Duodenal mucosa (tissue), 2 donors: ENCODE results near the gene C1QL4.
A peak's percentile ranks its signal among the peaks of the same experiment; 100 is the strongest.

ENCODE experiments used
- H3K27ac ChIP-seq: one replicate; pipeline ENCODE4 v1.7.0; 2013; ENCODE audit warnings: low read depth, low read length
- H3K27me3 ChIP-seq, 2 donors: one replicate each; pipeline ENCODE4 v1.7.0; 2013; ENCODE audit warnings: low read length in 2 of 2, control low read depth in 1 of 2; ENCODE audit not compliant: insufficient read depth in 2 of 2, control insufficient read depth in 1 of 2
- H3K36me3 ChIP-seq, 2 donors: one replicate each; pipeline ENCODE4 v1.7.0; 2013; ENCODE audit warnings: low read length in 2 of 2, control low read depth in 1 of 2; ENCODE audit not compliant: insufficient read depth in 2 of 2, control insufficient read depth in 1 of 2
- H3K4me1 ChIP-seq, 2 donors: one replicate each; pipeline ENCODE4 v1.7.0; 2013; ENCODE audit warnings: low read length in 2 of 2, control low read depth in 1 of 2; ENCODE audit not compliant: insufficient read depth in 2 of 2, control insufficient read depth in 1 of 2
- H3K4me3 ChIP-seq, 2 donors: one replicate each; pipeline ENCODE4 v1.7.0; 2013; ENCODE audit warnings: low read length in 2 of 2, low read depth in 1 of 2
- H3K9ac ChIP-seq, 2 donors: one replicate each; pipeline ENCODE4 v1.7.0; 2013; ENCODE audit warnings: low read length in 2 of 2, low read depth in 1 of 2
- H3K9me3 ChIP-seq, 2 donors: one replicate each; pipeline ENCODE4 v1.7.0; 2013; ENCODE audit warnings: low read length in 2 of 2, control low read depth in 1 of 2; ENCODE audit not compliant: control insufficient read depth in 1 of 2

Gene C1QL4

GRCh38 chr12:49341777-49342065 lies 4.7 kb upstream of the C1QL4 start:
- H3K27me3 ChIP-seq = peaks cover 32 to 37% of the 10 kb centered on the region in 2 donors
- H3K4me1 ChIP-seq = peaks cover 44 to 50% of the 10 kb centered on the region in 2 donors
- no peak overlapping the region for H3K9ac ChIP-seq
- no peak overlapping the region for H3K27ac ChIP-seq
- H3K4me3 ChIP-seq = peak overlapping the region in 1 of 2 donors; percentile 60
- no peaks in the 10 kb centered on the region for H3K36me3 ChIP-seq
- H3K9me3 ChIP-seq = no peaks in the 10 kb centered on the region

DNA sequence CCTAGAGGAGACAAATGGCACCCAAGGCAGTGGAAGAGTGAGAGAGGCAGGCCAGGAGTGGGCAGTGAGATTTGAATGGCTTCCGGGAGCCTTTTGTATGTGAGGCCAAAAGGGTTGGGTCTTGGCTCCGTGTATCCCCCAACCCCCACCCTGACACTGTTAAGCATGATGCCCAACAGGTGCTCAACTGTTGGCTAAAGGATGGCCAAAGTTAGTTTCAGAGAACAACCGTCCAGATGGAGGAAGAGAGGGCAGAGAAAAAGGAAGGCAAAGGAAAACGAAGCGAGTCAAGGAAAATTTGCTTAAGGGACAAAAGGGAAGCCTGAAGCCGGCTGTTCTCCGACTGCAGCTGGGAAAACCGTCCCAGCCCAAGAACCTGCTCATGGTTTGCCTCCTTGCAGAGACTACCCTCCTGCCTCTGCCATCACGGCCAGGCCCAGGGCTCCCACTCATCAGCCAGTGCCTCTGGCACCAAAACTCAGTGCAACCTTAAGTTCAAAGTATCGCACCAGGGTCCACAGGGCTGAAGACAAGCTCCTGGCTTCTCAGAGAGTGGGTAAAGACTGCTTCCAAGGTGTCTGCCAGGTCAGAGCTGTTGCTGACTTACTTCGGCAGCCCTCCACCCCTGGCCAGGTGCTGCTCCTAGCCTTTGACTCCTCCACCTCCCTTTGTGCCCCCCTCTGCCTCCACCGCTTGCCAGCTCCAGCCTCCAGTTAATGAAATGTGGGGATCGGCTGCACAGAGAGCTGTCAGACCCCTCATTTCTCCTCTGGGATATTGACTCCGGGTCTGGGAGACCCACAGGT lies 4.2 kb upstream of the C1QL4 start:
- Histone ChIP-seq H3K27ac (no peak overlapping the region), H3K4me1 (peaks cover 41 to 48% of the 10 kb centered on the region in 2 donors), H3K9me3 (no peaks in the 10 kb centered on the region), H3K9ac (no peak overlapping the region), H3K4me3 (no peak overlapping the region), H3K27me3 (peaks cover 34 to 37% of the 10 kb centered on the region in 2 donors), H3K36me3 (no peaks in the 10 kb centered on the region)

GRCh38 chr12:49340095-49340870 lies 3.3 kb upstream of the C1QL4 start:
- Histone ChIP-seq H3K9ac (no peak overlapping the region), H3K36me3 (no peaks in the 10 kb centered on the region), H3K27me3 (peaks cover 34 to 39% of the 10 kb centered on the region in 2 donors), H3K4me3 (no peak overlapping the region), H3K9me3 (no peaks in the 10 kb centered on the region), H3K4me1 (peaks cover 34 to 40% of the 10 kb centered on the region in 2 donors), H3K27ac (no peak overlapping the region)

DNA sequence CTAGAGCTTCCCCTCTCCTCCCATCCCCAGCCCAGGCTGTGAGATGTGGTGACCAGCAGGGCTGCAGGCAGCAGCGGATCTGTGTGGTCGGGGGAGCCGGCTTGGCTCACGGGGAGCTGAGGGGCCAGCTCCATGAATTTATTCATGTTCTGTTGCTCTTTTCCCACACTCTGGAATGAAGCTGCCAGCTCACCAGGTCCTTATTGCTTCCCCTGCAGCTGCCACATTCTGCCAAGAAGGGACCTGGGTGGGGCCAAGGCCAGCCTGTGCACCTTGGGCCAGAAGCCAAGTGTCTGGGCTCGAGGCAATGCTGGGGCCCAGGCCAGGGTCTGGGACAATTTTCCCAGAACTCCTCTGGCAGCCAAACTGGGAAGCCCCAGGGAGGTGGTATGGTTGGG lies 2.5 kb upstream of the C1QL4 start:
- H3K9ac ChIP-seq = no peak overlapping the region

DNA sequence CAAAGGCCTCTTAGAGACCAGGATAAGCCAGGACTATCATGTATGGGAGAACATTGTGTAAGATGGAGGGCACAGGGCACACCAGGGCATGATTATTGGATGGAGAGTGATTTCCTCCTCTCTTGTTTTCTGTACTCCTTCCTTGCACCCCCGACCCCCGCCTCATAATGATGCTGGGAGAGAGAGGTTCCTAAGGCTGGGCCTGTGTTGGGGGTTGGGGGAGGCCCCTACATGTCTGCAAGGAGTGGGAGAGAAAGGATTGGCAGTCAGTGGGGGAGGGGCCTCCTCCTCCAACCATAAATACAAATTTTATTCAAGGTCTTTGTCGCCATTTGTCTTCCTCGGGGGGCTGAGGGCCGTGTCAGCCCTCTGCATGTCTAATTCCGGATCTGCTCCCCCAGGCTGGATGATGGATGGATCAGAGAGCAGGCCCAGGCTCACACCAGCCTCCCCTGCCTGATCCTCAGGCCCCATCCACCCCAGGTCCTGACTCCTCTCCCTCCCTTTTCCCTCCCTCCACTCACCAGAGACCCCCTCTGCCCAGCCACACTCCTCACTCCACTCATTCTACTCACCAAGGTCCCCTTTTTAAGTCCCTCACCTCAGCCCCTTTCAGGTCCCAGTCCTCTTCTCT lies 2.0 kb upstream of the C1QL4 start:
- H3K27me3 ChIP-seq = peaks cover 40 to 45% of the 10 kb centered on the region in 2 donors
- H3K9me3 ChIP-seq = no peaks in the 10 kb centered on the region
- no peaks in the 10 kb centered on the region for H3K36me3 ChIP-seq
- no peak overlapping the region for H3K9ac ChIP-seq
- no peak overlapping the region for H3K27ac ChIP-seq
- peaks cover 30 to 40% of the 10 kb centered on the region in 2 donors for H3K4me1 ChIP-seq
- H3K4me3 ChIP-seq = no peak overlapping the region

More for the DNA sequence above, 2.5 kb upstream of the C1QL4 start:
- H3K4me1 ChIP-seq = peaks cover 34 to 40% of the 10 kb centered on the region in 2 donors
- H3K27ac ChIP-seq = no peak overlapping the region
- peaks cover 39 to 44% of the 10 kb centered on the region in 2 donors for H3K27me3 ChIP-seq
- no peak overlapping the region for H3K4me3 ChIP-seq
- H3K36me3 ChIP-seq = no peaks in the 10 kb centered on the region
- no peaks in the 10 kb centered on the region for H3K9me3 ChIP-seq

DNA sequence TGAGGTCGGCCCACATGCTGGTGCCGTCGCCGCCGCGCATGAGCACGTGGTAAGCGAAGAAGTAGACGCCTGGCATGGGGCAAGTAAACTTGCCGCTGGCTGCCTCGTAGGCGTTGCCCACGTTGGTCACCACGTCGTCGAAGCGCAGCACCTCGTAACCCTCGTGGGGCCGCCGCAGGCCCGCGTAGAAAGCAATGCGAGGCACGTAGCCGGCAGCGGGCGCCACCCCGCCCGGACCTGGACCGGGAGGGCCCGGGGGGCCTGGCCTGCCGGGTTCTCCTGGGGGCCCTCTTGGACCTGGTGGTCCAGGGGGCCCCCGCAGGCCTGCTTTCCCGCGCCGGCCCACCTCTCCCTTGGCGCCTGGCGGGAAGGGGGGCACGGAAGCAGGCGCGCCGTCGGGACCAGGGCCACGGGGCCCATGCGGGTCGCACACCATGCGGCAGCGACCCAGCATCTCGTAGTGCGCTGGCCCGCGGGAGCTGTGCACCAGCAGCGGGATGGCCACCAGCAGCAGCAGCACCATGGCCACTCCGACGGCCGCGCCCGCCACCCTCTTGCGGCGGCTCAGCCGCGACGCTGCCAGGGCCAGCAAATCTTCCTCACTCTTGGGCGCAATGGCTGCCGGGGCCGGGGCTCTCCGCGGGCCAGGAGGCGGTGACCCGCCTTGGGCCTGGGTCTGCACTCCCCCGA lies 888 bp downstream of the C1QL4 start:
- no peak overlapping the region for H3K4me3 ChIP-seq

GRCh38 chr12:49335118-49335954 lies 1.7 kb downstream of the C1QL4 start:
- Histone ChIP-seq H3K27me3 (peaks cover 32 to 36% of the 10 kb centered on the region in 2 donors), H3K4me1 (peaks cover 16 to 26% of the 10 kb centered on the region in 2 donors), H3K9me3 (no peaks in the 10 kb centered on the region), H3K27ac (no peak overlapping the region), H3K36me3 (no peaks in the 10 kb centered on the region), H3K9ac (no peak overlapping the region), H3K4me3 (no peak overlapping the region)

More for the DNA sequence above, 888 bp downstream of the C1QL4 start:
- Histone ChIP-seq H3K27me3 (peaks cover 32 to 36% of the 10 kb centered on the region in 2 donors), H3K27ac (no peak overlapping the region), H3K36me3 (no peaks in the 10 kb centered on the region), H3K9ac (no peak overlapping the region), H3K9me3 (no peaks in the 10 kb centered on the region), H3K4me1 (peaks cover 16 to 26% of the 10 kb centered on the region in 2 donors)

GRCh38 chr12:49334681-49335080 lies 2.3 kb downstream of the C1QL4 start:
- no peak overlapping the region for H3K27ac ChIP-seq
- H3K36me3 ChIP-seq = no peaks in the 10 kb centered on the region
- H3K9ac ChIP-seq = no peak overlapping the region
- H3K4me1 ChIP-seq = peaks cover 14 to 24% of the 10 kb centered on the region in 2 donors
- H3K27me3 ChIP-seq = peaks cover 32 to 36% of the 10 kb centered on the region in 2 donors
- no peak overlapping the region for H3K4me3 ChIP-seq
- H3K9me3 ChIP-seq = no peaks in the 10 kb centered on the region

GRCh38 chr12:49334226-49334625 lies 2.8 kb downstream of the C1QL4 start:
- Histone ChIP-seq H3K4me1 (peaks cover 10 to 19% of the 10 kb centered on the region in 2 donors), H3K4me3 (no peak overlapping the region), H3K27me3 (peaks cover 32 to 36% of the 10 kb centered on the region in 2 donors), H3K27ac (no peak overlapping the region), H3K9me3 (no peaks in the 10 kb centered on the region), H3K36me3 (peaks cover 0 to under 1% of the 10 kb centered on the region in 2 donors), H3K9ac (no peak overlapping the region)
